GM18861 (cell line): ENCODE measurements around the gene HEMGN.

Experiments used
- ATAC-seq: cut with Tn5 transposase; IDR thresholded peaks from one replicate; pipeline ENCODE4 v1.9.1; 2021; ENCODE audit not compliant: unreplicated experiment

HEMGN gene

GRCh38 chr9:97900738-97901565 is 37.0 kb downstream of the HEMGN start:
- ATAC-seq, result no peak

DNA sequence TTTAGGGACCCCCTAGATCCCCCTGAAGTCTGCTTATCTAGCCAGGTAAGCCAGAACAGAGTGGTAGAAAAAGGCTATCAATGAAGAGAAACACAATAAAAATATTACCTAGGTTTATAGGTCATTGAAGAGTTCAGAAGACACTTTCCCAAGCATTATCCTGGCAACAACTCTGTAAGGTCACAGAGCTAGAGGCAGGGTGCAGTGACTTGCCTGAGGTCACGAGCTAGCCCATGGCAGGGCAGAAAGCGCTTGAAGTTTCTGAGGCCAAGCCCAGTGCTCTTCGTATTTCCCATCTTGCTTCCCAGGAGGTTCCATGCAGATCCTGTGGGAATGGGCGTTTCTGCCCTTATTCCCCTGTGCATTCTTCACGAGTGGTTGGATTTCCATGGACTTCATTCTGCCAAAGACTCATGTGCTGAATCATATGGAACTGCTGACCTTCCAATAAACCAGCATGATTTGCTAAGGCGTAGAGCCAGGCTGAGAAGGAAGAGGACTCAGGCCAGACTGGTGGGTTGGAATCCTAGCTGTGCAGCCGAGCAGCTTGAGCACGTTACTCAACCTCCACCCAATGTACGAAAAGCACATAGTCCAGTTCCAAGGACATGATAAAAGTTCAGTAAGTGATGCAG is 37.8 kb downstream of the HEMGN start:
- ATAC-seq, result no peak

DNA sequence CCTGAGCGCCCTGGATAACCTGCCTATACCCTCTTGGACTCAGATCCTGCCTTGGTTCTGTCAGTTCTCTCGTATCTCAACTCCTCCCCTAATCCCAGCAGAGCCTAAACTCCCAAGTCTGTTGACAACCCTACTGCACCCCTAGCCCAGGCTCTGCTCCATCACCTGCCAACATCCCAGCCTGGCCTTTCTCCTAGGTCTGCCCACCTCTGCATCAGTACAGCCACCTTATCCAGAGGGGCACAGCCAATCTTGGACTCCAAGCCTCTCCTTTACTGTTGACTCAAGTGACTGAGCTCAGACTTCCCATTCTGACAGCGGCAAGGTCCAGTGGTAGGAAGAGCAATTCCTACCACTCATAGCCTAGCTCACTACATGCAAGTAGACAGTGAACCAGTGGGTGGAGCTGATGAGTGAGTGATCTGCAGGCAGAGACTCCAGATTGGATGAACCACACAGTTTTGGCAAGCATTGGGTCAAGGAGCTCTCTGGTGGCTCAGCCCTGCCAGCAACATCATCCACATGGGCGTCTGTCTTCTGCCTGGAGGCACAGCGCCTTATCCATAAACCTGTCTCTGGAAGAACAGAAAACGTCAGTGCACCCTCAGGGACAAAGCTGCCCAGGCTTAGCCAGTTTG is 42.2 kb downstream of the HEMGN start:
- no peak for ATAC-seq

GRCh38 chr9:97895211-97895610 is 42.8 kb downstream of the HEMGN start:
- ATAC-seq, result no peak

DNA sequence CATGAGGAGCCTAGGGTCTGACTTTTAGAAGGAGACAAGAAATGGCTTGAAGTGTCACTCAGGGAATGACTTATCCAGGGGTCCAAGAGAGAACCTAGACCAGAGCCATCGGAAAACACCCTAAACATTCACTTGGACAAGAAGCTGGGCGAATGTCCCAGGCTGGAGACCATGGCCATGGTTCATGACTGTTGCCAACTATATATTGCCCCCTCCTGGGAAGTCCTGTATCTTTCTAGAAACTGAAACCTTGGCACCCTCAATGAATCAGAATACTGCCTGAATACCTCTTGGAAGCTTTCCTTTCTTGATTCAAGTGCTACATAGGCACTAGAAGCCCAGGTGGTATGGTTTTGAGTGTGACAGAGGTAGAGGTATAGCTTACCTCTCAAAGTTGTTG is 45.6 kb downstream of the HEMGN start:
- no peak for ATAC-seq

GRCh38 chr9:97891736-97892135 is 46.2 kb downstream of the HEMGN start:
- no peak for ATAC-seq

GRCh38 chr9:97889941-97890887 is 47.8 kb downstream of the HEMGN start:
- no peak for ATAC-seq

DNA sequence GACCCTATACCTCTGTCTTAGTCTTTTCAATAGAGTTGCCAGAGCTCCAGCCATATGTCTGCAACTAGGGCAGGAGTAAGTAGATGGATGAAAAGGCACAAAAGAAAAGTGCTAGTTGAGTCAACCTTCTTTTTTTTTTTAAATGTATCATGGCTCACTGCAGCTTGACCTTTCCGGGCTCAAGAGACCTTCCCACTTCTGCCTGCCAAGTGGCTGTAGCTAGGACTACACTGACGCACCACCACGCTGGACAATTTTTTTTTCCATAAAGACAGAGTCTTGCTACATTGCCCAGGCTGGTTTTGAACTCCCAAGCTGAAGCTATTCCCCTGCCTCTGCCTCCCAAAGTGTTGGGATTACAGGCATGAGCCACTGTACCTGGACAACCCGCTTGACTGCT is 57.6 kb downstream of the HEMGN start:
- no peak for ATAC-seq
